ENCODE results near the gene MFRP.

- TF ChIP-seq CTCF (IDR thresholded peaks at IDR 0.05) (no peak), TAF1 (IDR thresholded peaks at IDR 0.05; ENCODE audit: borderline replicate concordance, low read depth, low read length) (no peak), GATA2 (CRISPR knock-in tag; IDR thresholded peaks at IDR 0.05) (no peak), ZBTB33 (IDR thresholded peaks at IDR 0.05; ENCODE audit: borderline replicate concordance, low read depth) (no peak), REST (IDR thresholded peaks at IDR 0.05; ENCODE audit: low read depth, low read length) (no peak), EP300 (IDR thresholded peaks at IDR 0.05; ENCODE audit: borderline replicate concordance in 1 of 2, low read depth in 1 of 2, low read length in 1 of 2) (no peak), TCF12 (IDR thresholded peaks at IDR 0.05) (no peak), MAX (IDR thresholded peaks at IDR 0.05; ENCODE audit: low read depth) (no peak), SIN3A (IDR thresholded peaks at IDR 0.05; ENCODE audit: borderline replicate concordance, low read depth, low read length) (no peak)
These were observed 55.5 kb downstream of the MFRP start for GRCh38 chr11:119290894-119291497.
